HuH-7.5 (cell line): ENCODE results near the gene SLC44A5.

Experiments
- DNase-seq: peaks from one replicate; pipeline ENCODE4 v3.0.0; 2011; ENCODE audit warnings: low spot score

Gene SLC44A5

GRCh38 chr1:75588779-75589475 is 22.0 kb downstream of the SLC44A5 start:
- DNase-seq = no peak

GRCh38 chr1:75587692-75588091 is 23.2 kb downstream of the SLC44A5 start:
- no peak for DNase-seq

GRCh38 chr1:75583282-75583681 is 27.6 kb downstream of the SLC44A5 start:
- DNase-seq = no peak

- DNase-seq = no peak
Measured at GRCh38 chr1:75582725-75583261, 28.1 kb downstream of the SLC44A5 start.

- no peak for DNase-seq
Measured at GRCh38 chr1:75579046-75579445, 31.9 kb downstream of the SLC44A5 start.

- DNase-seq = no peak
Measured at GRCh38 chr1:75575837-75576236, 35.1 kb downstream of the SLC44A5 start.

GRCh38 chr1:75567191-75567590 is 43.7 kb downstream of the SLC44A5 start:
- no peak for DNase-seq

- DNase-seq = no peak
Measured at GRCh38 chr1:75559800-75560199, 51.1 kb downstream of the SLC44A5 start.

GRCh38 chr1:75559136-75559535 is 51.8 kb downstream of the SLC44A5 start:
- peak; percentile 10 for DNase-seq

- DNase-seq = no peak
Measured at GRCh38 chr1:75554870-75555269, 56.0 kb downstream of the SLC44A5 start.

GRCh38 chr1:75554181-75554580 is 56.7 kb downstream of the SLC44A5 start:
- DNase-seq = no peak

- no peak for DNase-seq
Measured at GRCh38 chr1:75550559-75550958, 60.4 kb downstream of the SLC44A5 start.

GRCh38 chr1:75548721-75549480 is 62.0 kb downstream of the SLC44A5 start:
- no peak for DNase-seq

GRCh38 chr1:75543705-75544104 is 67.2 kb downstream of the SLC44A5 start:
- DNase-seq = no peak

- no peak for DNase-seq
Measured at GRCh38 chr1:75542818-75543570, 67.9 kb downstream of the SLC44A5 start.

- no peak for DNase-seq
Measured at GRCh38 chr1:75539230-75540116, 71.4 kb downstream of the SLC44A5 start.

- DNase-seq = no peak
Measured at GRCh38 chr1:75533085-75533484, 77.8 kb downstream of the SLC44A5 start.

- no peak for DNase-seq
Measured at GRCh38 chr1:75531570-75531969, 79.3 kb downstream of the SLC44A5 start.

GRCh38 chr1:75529488-75529887 is 81.4 kb downstream of the SLC44A5 start:
- no peak for DNase-seq

GRCh38 chr1:75528001-75528400 is 82.9 kb downstream of the SLC44A5 start:
- no peak for DNase-seq

- no peak for DNase-seq
Measured at GRCh38 chr1:75522389-75522788, 88.5 kb downstream of the SLC44A5 start.

- no peak for DNase-seq
Measured at GRCh38 chr1:75521658-75522057, 89.3 kb downstream of the SLC44A5 start.
